ENCODE measurements around the gene PNLIPRP2. TPM values are rescaled to one million over a fixed set of nuclear protein-coding genes. Genes with fewer than 3 reads are reported as not detected.

PNLIPRP2 gene
- polyA plus RNA-seq, 3 donors from 2014 or later = not detected

DNA sequence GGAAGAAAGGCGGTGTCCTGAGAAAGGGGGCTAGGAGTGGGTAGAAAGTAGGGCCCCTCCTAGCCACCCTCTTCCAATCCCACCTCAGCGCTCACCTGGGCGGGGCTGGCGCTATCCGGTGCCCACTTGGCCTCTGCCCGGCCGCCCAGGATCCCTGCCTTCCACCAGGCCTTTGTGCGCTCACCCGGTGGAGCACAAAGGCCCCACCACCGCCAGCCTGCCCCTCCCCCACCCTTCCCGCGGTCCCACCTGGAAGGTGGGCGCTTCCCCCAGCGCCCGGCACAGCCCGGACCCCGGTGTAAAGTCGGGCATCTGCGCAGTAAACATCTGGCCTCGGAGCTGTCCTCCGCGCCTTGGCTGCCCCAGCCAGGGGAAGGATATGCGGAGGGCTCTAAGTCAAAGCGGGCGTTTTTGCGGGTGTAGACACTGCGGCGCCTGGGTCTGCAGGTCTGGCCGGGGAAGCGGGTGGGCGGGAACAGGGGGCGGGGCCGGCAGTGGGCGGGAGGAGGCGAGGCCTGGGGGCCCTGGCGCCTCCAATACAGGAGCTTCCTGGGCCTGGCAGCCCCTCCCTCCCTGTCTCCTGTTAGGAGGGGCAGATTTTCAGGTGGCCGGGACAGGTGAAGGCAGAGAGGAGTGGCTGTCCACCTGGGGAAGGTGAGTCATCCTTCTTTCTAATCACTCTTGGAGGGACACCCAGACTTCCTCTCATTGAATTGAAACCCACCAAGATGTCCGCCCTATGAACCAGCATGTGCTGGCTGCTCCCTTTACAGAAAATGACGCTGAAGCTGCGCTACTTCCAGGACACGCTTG is 49.3 kb downstream of the PNLIPRP2 start:
- H3K4me1 Mint-ChIP-seq = no peaks in the 10 kb centered on the region
- H3K4me3 Mint-ChIP-seq = no peak overlapping the region
- H3K9me3 Mint-ChIP-seq = peaks cover 0 to 3% (median 0%) of the 10 kb centered on the region in 6 donors
- DNase-seq = no peak
- no peak overlapping the region for H3K27ac Mint-ChIP-seq
- H3K27me3 Mint-ChIP-seq (ENCODE audit: low read depth in 3 of 3) = peaks cover 1 to 10% (median 4%) of the 10 kb centered on the region in 3 donors
- no peaks in the 10 kb centered on the region for H3K36me3 Mint-ChIP-seq

DNA sequence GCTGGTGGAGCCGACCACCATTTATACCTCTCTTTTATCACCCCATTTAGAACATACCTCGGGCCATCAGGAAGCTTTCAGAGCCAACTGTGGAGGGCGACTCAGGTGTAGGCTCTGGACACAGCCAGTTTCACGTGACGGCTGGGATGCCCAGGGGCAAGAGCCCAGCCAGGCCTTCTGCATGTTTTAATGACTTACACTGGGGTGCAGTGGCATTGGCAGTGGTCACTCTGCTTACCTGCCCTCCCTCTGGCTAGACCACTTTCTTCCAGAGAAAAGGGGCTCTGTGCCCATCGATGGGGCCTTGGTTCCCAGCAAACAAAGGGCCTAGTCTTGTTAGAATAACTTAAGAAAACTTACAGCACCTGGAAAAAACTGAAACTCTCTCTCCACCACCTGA is 50.0 kb downstream of the PNLIPRP2 start:
- Mint-ChIP-seq H3K27ac (no peak overlapping the region), H3K4me1 (no peaks in the 10 kb centered on the region), H3K27me3 (ENCODE audit: low read depth in 3 of 3) (peaks cover 1 to 10% (median 4%) of the 10 kb centered on the region in 3 donors), H3K4me3 (no peak overlapping the region), H3K36me3 (no peaks in the 10 kb centered on the region), H3K9me3 (peaks cover 0 to 3% (median 0%) of the 10 kb centered on the region in 6 donors)
- DNase-seq = no peak

- no peaks in the 10 kb centered on the region for H3K4me1 Mint-ChIP-seq
- H3K36me3 Mint-ChIP-seq = no peaks in the 10 kb centered on the region
- no peak overlapping the region for H3K27ac Mint-ChIP-seq
- H3K27me3 Mint-ChIP-seq (ENCODE audit: low read depth in 3 of 3) = peaks cover 3 to 12% (median 4%) of the 10 kb centered on the region in 3 donors
- peaks cover 0 to 3% (median 0%) of the 10 kb centered on the region in 6 donors for H3K9me3 Mint-ChIP-seq
- no peak overlapping the region for H3K4me3 Mint-ChIP-seq
- DNase-seq = no peak
Measured at GRCh38 chr10:116671274-116671926, 50.6 kb downstream of the PNLIPRP2 start.

GRCh38 chr10:116672891-116673290 is 52.1 kb downstream of the PNLIPRP2 start:
- H3K4me1 Mint-ChIP-seq = no peaks in the 10 kb centered on the region
- DNase-seq = no peak
- H3K36me3 Mint-ChIP-seq = no peaks in the 10 kb centered on the region

GRCh38 chr10:116673866-116674265 is 53.1 kb downstream of the PNLIPRP2 start:
- Mint-ChIP-seq H3K27ac (no peak overlapping the region), H3K4me1 (no peaks in the 10 kb centered on the region), H3K27me3 (ENCODE audit: low read depth in 3 of 3) (peaks cover 3 to 10% (median 4%) of the 10 kb centered on the region in 3 donors), H3K4me3 (no peak overlapping the region), H3K9me3 (peaks cover 0 to 3% (median 0%) of the 10 kb centered on the region in 6 donors), H3K36me3 (no peaks in the 10 kb centered on the region)
- DNase-seq = no peak

More at GRCh38 chr10:116672891-116673290, 52.1 kb downstream of the PNLIPRP2 start:
- Mint-ChIP-seq H3K9me3 (peaks cover 0 to 3% (median 0%) of the 10 kb centered on the region in 6 donors), H3K4me3 (no peak overlapping the region), H3K27ac (no peak overlapping the region), H3K27me3 (ENCODE audit: low read depth in 3 of 3) (peaks cover 3 to 10% (median 4%) of the 10 kb centered on the region in 3 donors)

GRCh38 chr10:116674901-116675423 is 54.2 kb downstream of the PNLIPRP2 start:
- H3K27me3 Mint-ChIP-seq (ENCODE audit: low read depth in 3 of 3) = peaks cover 0 to 6% (median 3%) of the 10 kb centered on the region in 3 donors
- H3K4me1 Mint-ChIP-seq = no peaks in the 10 kb centered on the region
- H3K4me3 Mint-ChIP-seq = no peak overlapping the region
- H3K9me3 Mint-ChIP-seq = peaks cover 0 to 3% (median 0%) of the 10 kb centered on the region in 6 donors
- no peak overlapping the region for H3K27ac Mint-ChIP-seq
- DNase-seq = no peak
- H3K36me3 Mint-ChIP-seq = no peaks in the 10 kb centered on the region

DNA sequence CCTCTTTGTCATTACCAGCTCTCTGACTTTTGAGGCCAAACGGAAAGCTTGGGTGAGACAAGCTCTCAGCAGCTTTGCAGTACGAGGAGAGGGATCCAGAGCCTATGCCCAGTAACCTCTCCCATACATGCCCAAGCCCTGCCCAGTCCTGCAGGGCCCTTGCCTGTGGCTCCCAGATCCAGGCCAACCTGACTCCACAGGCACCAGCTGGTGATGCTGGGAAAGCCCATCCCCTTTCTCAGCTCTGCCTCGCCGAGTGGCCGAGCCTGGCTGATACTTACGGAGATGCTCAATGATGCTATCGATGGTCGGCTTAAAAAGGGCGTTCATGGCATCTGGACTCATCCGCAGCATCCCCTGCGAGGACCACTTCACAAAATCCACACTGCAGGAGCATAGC is 55.4 kb downstream of the PNLIPRP2 start:
- Mint-ChIP-seq H3K9me3 (no peaks in the 10 kb centered on the region), H3K4me1 (no peaks in the 10 kb centered on the region), H3K27me3 (ENCODE audit: low read depth in 3 of 3) (peaks cover 0 to 6% (median 3%) of the 10 kb centered on the region in 3 donors), H3K4me3 (no peak overlapping the region), H3K27ac (no peak overlapping the region), H3K36me3 (no peaks in the 10 kb centered on the region)
- DNase-seq = no peak

GRCh38 chr10:116676633-116677032 is 55.9 kb downstream of the PNLIPRP2 start:
- Mint-ChIP-seq H3K4me1 (no peaks in the 10 kb centered on the region), H3K27ac (no peak overlapping the region), H3K9me3 (no peaks in the 10 kb centered on the region), H3K4me3 (no peak overlapping the region), H3K36me3 (no peaks in the 10 kb centered on the region), H3K27me3 (ENCODE audit: low read depth in 3 of 3) (peaks cover 0 to 6% (median 3%) of the 10 kb centered on the region in 3 donors)
- no peak for DNase-seq

GRCh38 chr10:116679351-116679750 is 58.6 kb downstream of the PNLIPRP2 start:
- DNase-seq = no peak
- Mint-ChIP-seq H3K4me3 (no peak overlapping the region), H3K27ac (no peak overlapping the region), H3K27me3 (ENCODE audit: low read depth in 3 of 3) (peaks cover 0 to 2% (median 1%) of the 10 kb centered on the region in 3 donors), H3K9me3 (no peaks in the 10 kb centered on the region), H3K4me1 (peaks cover 0 to 1% of the 10 kb centered on the region in 2 donors), H3K36me3 (no peaks in the 10 kb centered on the region)

- Mint-ChIP-seq H3K27ac (no peak overlapping the region), H3K4me1 (peaks cover 0 to 4% of the 10 kb centered on the region in 2 donors)
Measured at GRCh38 chr10:116683166-116683565, 62.4 kb downstream of the PNLIPRP2 start.

GRCh38 chr10:116683821-116684220 is 63.1 kb downstream of the PNLIPRP2 start:
- Mint-ChIP-seq H3K4me3 (no peak overlapping the region), H3K9me3 (no peaks in the 10 kb centered on the region), H3K27ac (no peak overlapping the region), H3K4me1 (peaks cover 0 to 8% of the 10 kb centered on the region in 2 donors), H3K27me3 (ENCODE audit: low read depth in 3 of 3) (peaks cover 0 to 2% (median 0%) of the 10 kb centered on the region in 3 donors), H3K36me3 (no peaks in the 10 kb centered on the region)
- no peak for DNase-seq

More at GRCh38 chr10:116683166-116683565, 62.4 kb downstream of the PNLIPRP2 start:
- Mint-ChIP-seq H3K4me3 (no peak overlapping the region), H3K27me3 (ENCODE audit: low read depth in 3 of 3) (peaks cover 0 to 2% (median 0%) of the 10 kb centered on the region in 3 donors), H3K9me3 (no peaks in the 10 kb centered on the region), H3K36me3 (no peaks in the 10 kb centered on the region)
- no peak for DNase-seq

DNA sequence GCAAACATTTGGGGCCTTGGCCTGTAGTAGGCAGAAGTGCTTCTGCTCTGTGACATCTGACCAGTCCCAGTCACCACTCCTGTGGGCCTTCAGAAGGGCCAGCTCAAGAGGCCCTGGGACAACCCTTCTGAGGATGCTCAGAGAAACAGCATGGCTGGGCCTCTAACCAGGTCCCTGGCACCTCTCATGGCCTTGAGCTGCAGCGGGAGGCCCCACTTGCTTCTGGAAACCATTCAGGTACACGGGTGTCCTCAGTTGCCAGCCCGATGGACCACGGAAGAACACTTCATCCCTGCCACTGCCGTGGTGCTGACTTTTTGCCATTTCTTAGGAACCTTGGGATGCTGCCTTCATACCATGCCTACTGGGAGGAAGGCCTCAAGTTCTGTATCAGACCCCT is 64.0 kb downstream of the PNLIPRP2 start:
- Mint-ChIP-seq H3K4me3 (no peak overlapping the region), H3K9me3 (no peaks in the 10 kb centered on the region), H3K27me3 (ENCODE audit: low read depth in 3 of 3) (peaks cover 0 to 2% (median 0%) of the 10 kb centered on the region in 3 donors), H3K4me1 (peaks cover 0 to 8% of the 10 kb centered on the region in 2 donors), H3K27ac (no peak overlapping the region), H3K36me3 (no peaks in the 10 kb centered on the region)
- DNase-seq = no peak

GRCh38 chr10:116685807-116686206 is 65.1 kb downstream of the PNLIPRP2 start:
- H3K4me1 Mint-ChIP-seq = peaks cover 0 to 8% of the 10 kb centered on the region in 2 donors
- H3K36me3 Mint-ChIP-seq = no peaks in the 10 kb centered on the region

DNA sequence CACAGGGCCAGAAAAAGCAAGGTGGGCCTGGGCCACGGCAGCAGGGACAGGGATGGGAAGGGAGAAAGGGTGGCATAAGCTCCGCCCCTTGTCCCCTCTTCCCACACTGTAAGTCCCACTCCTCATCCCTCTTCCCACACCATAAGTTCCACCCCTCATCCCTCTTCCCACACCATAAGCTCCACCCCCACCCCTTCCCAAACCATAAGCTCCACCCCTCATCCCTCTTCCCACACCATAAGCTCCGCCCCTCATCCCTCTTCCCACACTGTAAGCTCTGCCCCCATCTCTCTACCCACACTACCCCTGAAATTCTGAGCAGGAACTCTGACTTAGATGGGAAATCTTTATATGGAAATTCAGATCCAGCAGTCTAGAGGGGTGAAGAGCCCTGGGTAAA is 65.9 kb downstream of the PNLIPRP2 start:
- Mint-ChIP-seq H3K9me3 (no peaks in the 10 kb centered on the region), H3K27ac (no peak overlapping the region), H3K36me3 (no peaks in the 10 kb centered on the region), H3K27me3 (ENCODE audit: low read depth in 3 of 3) (peaks cover 0 to 4% (median 0%) of the 10 kb centered on the region in 3 donors), H3K4me1 (peaks cover 0 to 8% of the 10 kb centered on the region in 2 donors), H3K4me3 (no peak overlapping the region)
- DNase-seq = no peak

More at GRCh38 chr10:116685807-116686206, 65.1 kb downstream of the PNLIPRP2 start:
- peaks cover 0 to 2% (median 0%) of the 10 kb centered on the region in 3 donors for H3K27me3 Mint-ChIP-seq (ENCODE audit: low read depth in 3 of 3)
- no peak overlapping the region for H3K27ac Mint-ChIP-seq
- no peak for DNase-seq
- H3K4me3 Mint-ChIP-seq = no peak overlapping the region
- no peaks in the 10 kb centered on the region for H3K9me3 Mint-ChIP-seq
